Suprapubic skin (tissue), 4 donors: ENCODE data around the gene OR11H7. TPM values are rescaled to one million over a fixed set of nuclear protein-coding genes. Genes with fewer than 3 reads are reported as not detected.
"Not testable (repeated sequence)": the region's sequence is repeated elsewhere in the genome, so short reads cannot be mapped to it uniquely, and the experiment has no call there.

Source experiments
- DNase-seq, 2 donors: peaks; one replicate each; pipeline ENCODE4 v3.0.0-alpha.2; 2019; ENCODE audit warnings: low spot score in 2 of 2
- H3K27ac ChIP-seq: fragments of 200-600 bp; sonication (generic); one replicate; pipeline ENCODE4 v1.5.1; 2019
- H3K27me3 ChIP-seq: fragments of 200-600 bp; sonication (generic); one replicate; pipeline ENCODE4 v1.5.1; 2019
- H3K36me3 ChIP-seq: fragments of 200-600 bp; sonication (generic); one replicate; pipeline ENCODE4 v1.5.1; 2019
- H3K4me1 ChIP-seq: fragments of 200-600 bp; sonication (generic); one replicate; pipeline ENCODE4 v1.5.1; 2019
- H3K4me3 ChIP-seq: fragments of 200-600 bp; sonication (generic); one replicate; pipeline ENCODE4 v1.5.1; 2019; ENCODE audit warnings: mild to moderate bottlenecking
- H3K9me3 ChIP-seq: fragments of 200-600 bp; sonication (generic); one replicate; pipeline ENCODE4 v1.5.1; 2019
- CTCF ChIP-seq, 2 donors: fragments of 200-600 bp in 1 of 2; fragments of 450-650 bp in 1 of 2; sonication (generic) in 1 of 2; IDR thresholded peaks; one replicate each; pipeline ENCODE4 v1.5.1; 2016 to 2019; ENCODE audit warnings: antibody characterized with exemption in 2 of 2, mild to moderate bottlenecking in 1 of 2, moderate library complexity in 1 of 2
- EP300 ChIP-seq: sonication (generic); formaldehyde crosslinking; IDR thresholded peaks from one replicate; pipeline ENCODE4 v1.6.1; 2017; ENCODE audit warnings: antibody characterized with exemption
- POLR2A ChIP-seq, 2 donors: fragments of 450-650 bp; IDR thresholded peaks; one replicate each; pipeline ENCODE4 v1.6.1; 2017; ENCODE audit warnings: antibody characterized with exemption in 2 of 2, mild to moderate bottlenecking in 2 of 2, moderate library complexity in 2 of 2
- POLR2AphosphoS5 ChIP-seq, 3 donors: sonication (generic); formaldehyde crosslinking; IDR thresholded peaks; one replicate each; pipeline ENCODE4 v1.6.1; 2017; ENCODE audit warnings: antibody characterized with exemption in 3 of 3
- WGBS: methylation state at CpG from one replicate; pipeline ENCODE4 v1.1.5; 2018; 5-methylcytosine and 5-hydroxymethylcytosine counted together
- total RNA-seq, 4 donors: library from RNA; depleted of rRNA; stranded (reverse); fragments of >200 nt; gene quantifications; one replicate each; pipeline ENCODE4 v1.1.0, GENCODE V29; 2016

Gene OR11H7
- total RNA-seq, 4 donors from 2014 or later, result not detected

- H3K36me3 ChIP-seq, result peaks cover 5% of the 10 kb centered on the region
- no peaks in the 10 kb centered on the region for H3K4me1 ChIP-seq
- H3K9me3 ChIP-seq, result peaks cover 14% of the 10 kb centered on the region
- DNase-seq, result no peak
- H3K27me3 ChIP-seq, result no peaks in the 10 kb centered on the region
- no peak overlapping the region for H3K27ac ChIP-seq
- 94% methylated on average over 2 of the region's 2 CpGs for WGBS
- H3K4me3 ChIP-seq, result no peak overlapping the region
- TF ChIP-seq EP300 (no peak), CTCF (IDR thresholded peaks at IDR 0.05) (no peak), POLR2A (IDR thresholded peaks at IDR 0.05) (no peak)
Observed at GRCh38 chr14:20277409-20277808, 48.6 kb downstream of the OR11H7 start.

GRCh38 chr14:20278414-20278813, 49.6 kb downstream of the OR11H7 start:
- WGBS, result 67% methylated on average over 1 of the region's 1 CpG
- no peak overlapping the region for H3K4me3 ChIP-seq
- DNase-seq, result no peak
- H3K4me1 ChIP-seq, result no peaks in the 10 kb centered on the region
- peaks cover 14% of the 10 kb centered on the region for H3K9me3 ChIP-seq
- no peak for TF ChIP-seq CTCF (IDR thresholded peaks at IDR 0.05)
- no peak for TF ChIP-seq POLR2AphosphoS5 (IDR thresholded peaks at IDR 0.05)
- TF ChIP-seq EP300, result no peak
- TF ChIP-seq POLR2A (IDR thresholded peaks at IDR 0.05), result no peak
- H3K27ac ChIP-seq, result no peak overlapping the region
- H3K27me3 ChIP-seq, result no peaks in the 10 kb centered on the region
- peaks cover 5% of the 10 kb centered on the region for H3K36me3 ChIP-seq

- not testable (repeated sequence) for H3K36me3 ChIP-seq, H3K9me3 ChIP-seq, H3K4me1 ChIP-seq, H3K27me3 ChIP-seq, H3K4me3 ChIP-seq, H3K27ac ChIP-seq, DNase-seq
- WGBS, result 94% methylated on average over 7 of the region's 7 CpGs
Observed at GRCh38 chr14:20280265-20280664, 51.5 kb downstream of the OR11H7 start.

Other genes starting within 250 kb of the OR11H7 start
- not detected for gene OR4Q2, start 226.8 kb upstream of the OR11H7 start, total RNA-seq
- not detected for gene OR4K14, start 209.7 kb upstream of the OR11H7 start, total RNA-seq
- gene OR4K13, start 192.9 kb upstream of the OR11H7 start, total RNA-seq, result not detected
- gene OR4L1, start 168.9 kb upstream of the OR11H7 start, total RNA-seq, result not detected
- not detected for gene OR4K17, start 118.2 kb upstream of the OR11H7 start, total RNA-seq
- not detected for gene OR4N5, start 90.2 kb upstream of the OR11H7 start, total RNA-seq
- gene OR11G2, start 38.1 kb upstream of the OR11H7 start, total RNA-seq, result not detected
- gene OR11H6, start 5.3 kb upstream of the OR11H7 start, total RNA-seq, result not detected
- not detected for gene OR11H4, start 10.3 kb downstream of the OR11H7 start, total RNA-seq
- gene TTC5, start 77.0 kb downstream of the OR11H7 start, total RNA-seq, result 10 to 100 TPM; 13.3 to 23.3 (median 14.6) TPM
- gene CCNB1IP1, start 104.3 kb downstream of the OR11H7 start, total RNA-seq, result 10 to 100 TPM; 42.5 to 50.3 (median 47.6) TPM
- gene PARP2, start 114.7 kb downstream of the OR11H7 start, total RNA-seq, result 10 to 100 TPM; 12.2 to 34.0 (median 14.9) TPM
- gene TEP1, start 184.5 kb downstream of the OR11H7 start, total RNA-seq, result 10 to 100 TPM; 16.3 to 34.0 (median 25.1) TPM
- under 1 TPM in 1 of 4 donors, not detected in 3; 0.08 TPM for gene KLHL33, start 207.2 kb downstream of the OR11H7 start, total RNA-seq
- gene OSGEP, start 225.8 kb downstream of the OR11H7 start, total RNA-seq, result 10 to 100 TPM; 40.8 to 91.0 (median 44.8) TPM
- 100 to 1,000 TPM; 119 to 133 (median 129) TPM for gene APEX1, start 226.2 kb downstream of the OR11H7 start, total RNA-seq
- gene PIP4P1, start 232.5 kb downstream of the OR11H7 start, total RNA-seq, result 10 to 100 TPM; 23.7 to 36.5 (median 28.9) TPM
- 10 to 100 TPM; 26.9 to 83.4 (median 52.9) TPM for gene PNP, start 240.4 kb downstream of the OR11H7 start, total RNA-seq